Cerebellar cortex (tissue), 1 donor: ENCODE results near the gene SEC11A.
"Not testable (repeated sequence)": the region's sequence is repeated elsewhere in the genome, so short reads cannot be mapped to it uniquely, and the experiment has no call there.

ENCODE experiments used
- DNase-seq: peaks from one replicate; pipeline ENCODE4 v3.0.0-alpha.2; 2015; ENCODE audit warnings: low spot score

SEC11A gene

DNA sequence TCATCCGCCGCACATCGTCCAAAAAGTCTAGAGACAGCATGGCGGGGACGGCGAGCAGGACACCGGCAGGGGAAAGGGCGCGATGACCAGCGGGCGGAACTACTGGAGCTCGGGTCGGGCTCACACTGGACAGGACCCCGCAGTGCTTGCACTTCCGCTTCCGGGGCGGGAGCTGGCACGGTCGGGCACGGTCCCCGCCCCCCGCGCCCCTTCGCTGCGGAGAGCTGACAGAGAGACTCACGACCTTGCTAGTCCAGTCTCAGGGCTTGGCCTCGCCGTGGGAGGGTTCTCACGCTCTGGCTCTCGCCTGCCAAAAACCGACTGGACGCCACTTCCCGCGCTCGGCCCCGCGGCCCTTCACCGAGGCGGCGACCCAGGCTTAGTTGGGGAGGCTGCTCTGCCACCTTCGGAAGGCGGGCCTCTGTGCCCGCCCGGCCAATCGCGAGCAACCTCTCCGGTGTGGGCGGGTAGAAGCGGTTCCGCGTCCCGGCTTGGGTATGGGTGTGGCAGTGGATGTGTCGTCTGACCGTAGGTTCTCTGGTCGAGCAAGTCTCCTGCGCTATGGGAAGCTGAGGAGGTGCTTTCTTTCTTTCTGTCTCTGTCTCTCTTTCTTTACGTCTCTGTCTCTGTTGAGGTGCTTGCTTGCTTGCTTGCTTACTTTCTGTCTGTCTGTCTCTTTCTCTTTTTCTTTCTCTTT lies at the start of gene SEC11A:
Gene SEC11A, minus strand, starts transcription at position 104 of the 697 bp plus-strand sequence. Its CDS starts 64 bp downstream, at position 40.
- peak; percentile 96 for DNase-seq

DNA sequence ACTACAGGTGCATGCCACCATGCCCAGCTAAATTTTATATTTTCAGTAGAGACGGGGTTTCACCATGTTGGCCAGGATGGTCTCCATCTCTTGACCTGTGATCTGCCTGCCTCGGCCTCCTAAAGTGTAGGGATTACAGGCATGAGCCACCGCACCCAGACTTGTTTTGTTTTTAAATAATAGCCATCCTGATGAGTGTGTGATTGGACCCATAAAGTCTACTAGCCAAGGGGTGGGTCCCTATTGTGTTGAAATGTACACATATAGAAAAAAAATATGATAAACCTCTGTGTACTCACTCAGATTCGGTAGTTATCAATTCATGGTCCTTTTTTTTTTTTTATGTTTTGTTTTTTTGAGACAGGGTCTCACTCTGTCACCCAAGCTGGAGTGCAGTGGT lies 49.7 kb upstream of the SEC11A start:
- DNase-seq: no peak

DNA sequence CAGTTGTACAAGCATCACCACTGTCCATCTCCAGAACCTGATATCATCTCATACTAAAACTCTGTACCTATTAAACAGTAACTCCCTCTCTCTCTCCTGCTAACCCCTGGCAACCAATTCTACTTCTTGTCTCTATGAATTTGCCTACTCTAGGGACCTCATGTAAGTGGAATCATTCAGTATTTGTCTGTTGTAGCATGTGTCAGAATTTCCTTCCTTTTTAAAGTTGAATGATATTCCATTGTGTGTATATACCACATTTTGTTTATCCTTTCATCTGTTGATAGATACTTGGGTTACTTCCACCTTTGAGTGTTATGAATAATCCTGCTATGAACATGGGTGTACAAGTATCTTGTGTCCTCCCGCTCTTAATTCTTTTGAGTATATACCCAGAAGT lies 49.0 kb upstream of the SEC11A start:
- DNase-seq: no peak

DNA sequence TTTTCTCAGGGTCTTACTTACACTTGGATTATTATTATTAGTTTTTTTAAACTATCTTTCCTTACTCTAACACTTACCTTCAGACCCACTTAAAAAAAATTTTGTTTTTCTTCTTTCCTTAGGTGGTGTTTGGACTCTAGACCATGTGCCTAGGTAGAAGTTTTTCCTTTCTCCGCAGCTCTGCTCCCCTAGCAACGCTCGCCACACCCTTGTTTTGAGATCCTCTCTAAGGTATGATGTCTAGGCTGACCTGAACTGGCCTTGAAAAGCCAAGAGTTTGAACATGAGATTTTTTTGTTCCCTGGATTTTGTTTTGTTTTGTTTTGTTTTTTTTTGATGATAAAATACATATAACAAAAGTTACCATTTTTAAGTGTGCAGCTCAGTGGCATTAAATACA lies 48.6 kb upstream of the SEC11A start:
- DNase-seq: no peak

DNA sequence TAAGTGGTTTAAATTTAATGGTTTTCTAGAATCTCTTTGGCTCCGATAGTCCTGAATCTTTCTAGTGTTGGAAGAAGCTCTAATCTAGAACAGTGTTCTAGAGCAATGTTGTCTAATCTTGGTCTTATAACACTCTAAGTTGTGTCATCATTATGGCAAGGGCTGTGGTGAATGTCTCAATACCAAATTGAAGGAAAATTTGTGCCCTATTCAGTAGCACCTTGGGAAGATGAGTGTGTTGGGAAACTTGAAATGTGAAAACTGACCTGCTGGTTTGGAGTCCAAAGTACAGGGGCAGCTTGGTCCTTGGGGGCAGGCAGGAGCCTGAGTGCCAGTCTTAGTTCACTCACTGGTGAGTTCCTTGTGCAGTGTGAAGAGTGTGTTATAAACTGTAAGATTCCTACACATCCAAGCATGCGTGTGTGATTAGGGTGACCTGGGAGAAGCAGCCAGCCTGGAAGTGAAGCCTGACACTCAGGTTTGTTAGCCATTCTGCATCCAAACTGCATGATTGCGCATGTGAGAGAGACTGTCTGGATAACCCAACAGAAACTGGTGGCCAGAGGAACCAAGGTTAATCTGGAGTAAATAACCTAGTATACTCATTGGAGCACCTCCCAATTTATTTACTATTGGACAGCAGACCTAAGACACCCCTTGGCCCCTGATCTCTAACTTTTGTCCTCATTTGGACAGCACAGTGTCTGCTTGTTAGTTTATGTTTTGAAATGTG lies 47.1 kb upstream of the SEC11A start:
- no peak for DNase-seq

DNA sequence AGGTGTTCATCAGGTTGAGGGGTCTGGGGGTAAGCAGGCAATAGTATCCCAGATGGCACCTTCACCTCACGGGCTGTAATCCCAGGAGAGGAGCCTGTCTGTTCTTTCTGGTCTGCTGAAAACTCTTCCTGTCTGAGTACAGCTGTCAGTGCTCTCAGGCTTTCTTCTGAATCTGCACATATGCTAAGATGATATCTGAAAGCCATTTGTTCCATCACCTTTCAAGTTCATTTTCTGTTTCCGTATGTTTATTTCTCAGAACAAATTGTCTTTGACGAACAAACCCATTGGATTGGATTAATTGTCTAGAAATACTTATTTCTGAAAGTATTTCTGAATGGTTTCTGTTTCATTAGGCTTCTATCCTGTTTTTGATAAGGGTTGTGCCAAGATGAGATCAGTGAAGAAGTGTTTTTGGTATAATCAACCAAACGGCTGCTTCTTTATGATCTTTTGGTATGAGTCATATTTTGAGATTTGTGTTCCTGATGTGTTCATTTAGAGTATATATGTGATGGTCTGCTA lies 45.7 kb upstream of the SEC11A start:
- DNase-seq: no peak

DNA sequence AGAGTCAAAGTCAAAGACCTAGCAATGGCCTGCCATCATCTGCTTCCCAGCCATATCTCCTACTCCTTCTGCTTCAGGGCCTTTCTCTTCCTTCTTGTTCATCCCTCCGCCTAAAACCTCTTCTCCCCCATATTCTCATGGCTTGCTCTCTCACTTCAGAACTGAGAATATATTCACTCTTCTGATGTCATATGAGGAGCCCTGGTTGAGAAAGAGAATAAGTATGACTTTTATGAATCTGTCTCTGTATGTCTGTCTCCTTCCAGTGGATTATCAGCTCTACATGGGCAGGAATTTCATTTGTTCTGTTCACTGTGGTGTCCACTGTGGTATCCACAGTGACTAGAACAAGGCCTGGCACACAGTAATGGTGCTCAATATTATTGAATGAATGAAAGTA lies 44.3 kb upstream of the SEC11A start:
- DNase-seq: no peak

DNA sequence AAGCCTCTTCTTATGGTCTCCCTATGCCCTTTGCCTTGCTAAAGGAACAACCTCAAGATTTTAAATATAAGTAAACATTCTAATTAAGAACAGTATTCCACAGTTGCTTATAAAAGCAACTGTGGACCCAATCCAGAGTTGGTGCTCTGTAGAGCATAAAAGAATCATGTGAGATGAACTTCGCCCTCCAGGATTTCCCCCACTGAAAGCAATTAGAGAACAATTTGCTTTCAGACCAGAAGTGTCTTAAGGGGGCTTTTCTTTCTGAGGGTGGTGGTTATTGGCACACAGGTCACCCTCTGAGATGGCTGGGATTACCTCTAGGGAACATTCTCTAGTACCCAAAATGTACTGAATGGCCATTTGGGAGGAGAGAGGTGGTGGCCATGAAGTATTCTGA lies 43.1 kb upstream of the SEC11A start:
- no peak for DNase-seq

DNA sequence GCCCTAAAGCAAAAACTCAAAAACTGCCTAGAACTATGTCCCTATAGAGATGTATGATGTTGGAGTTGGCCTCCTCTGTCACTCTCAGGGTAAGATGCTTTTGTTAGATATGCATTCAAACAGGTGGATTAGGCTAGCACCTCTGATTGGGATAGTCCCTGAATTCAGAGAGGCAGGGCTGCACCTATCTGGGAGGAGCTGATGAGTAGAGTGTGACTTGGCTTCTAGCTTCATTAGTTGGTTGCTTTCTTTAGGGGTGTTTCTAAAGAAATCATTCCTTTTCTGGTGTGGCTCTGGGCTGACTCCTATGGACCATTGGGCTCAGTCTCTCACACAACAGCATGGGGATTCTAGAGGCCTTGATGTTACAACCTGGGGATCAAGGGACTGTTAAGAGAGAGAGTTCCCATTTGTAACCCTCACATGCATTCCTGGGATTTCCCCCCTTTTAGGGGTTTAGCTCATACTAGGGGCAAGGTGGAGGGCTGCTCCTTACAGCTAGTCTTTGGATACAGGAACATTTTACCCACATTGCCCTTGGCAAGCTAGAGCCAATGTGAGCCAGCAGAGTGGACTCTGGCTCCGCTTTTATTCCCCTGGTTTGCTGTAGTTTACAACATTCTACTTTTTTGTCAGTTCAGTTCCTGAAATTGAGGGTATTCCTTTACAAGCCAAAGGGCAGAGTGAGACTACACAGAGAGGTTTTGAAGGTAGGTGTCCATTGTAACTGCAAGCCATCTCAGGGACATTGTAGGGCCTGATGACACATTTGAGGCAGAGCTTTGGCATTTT lies 40.0 kb upstream of the SEC11A start:
- DNase-seq: no peak

DNA sequence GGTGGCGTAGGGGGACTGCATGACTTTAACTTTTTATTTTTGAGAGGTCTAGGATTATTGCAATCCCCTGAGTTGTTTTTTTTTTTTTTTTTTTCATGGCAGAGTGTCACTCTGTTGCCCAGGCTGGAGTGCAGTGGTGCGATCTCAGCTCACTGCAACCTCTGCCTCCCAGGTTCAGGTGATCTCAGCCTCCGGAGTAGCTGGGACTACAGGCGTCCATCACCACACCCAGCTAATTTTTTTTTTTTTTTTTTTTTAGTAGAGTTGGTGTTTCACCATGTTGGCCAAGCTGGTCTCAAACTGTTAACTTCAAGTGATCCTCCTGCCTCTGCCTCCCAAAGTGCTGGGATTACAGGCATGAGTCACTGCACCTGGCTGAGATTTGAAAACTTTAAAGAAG lies 39.0 kb upstream of the SEC11A start:
- not testable (repeated sequence) for DNase-seq

DNA sequence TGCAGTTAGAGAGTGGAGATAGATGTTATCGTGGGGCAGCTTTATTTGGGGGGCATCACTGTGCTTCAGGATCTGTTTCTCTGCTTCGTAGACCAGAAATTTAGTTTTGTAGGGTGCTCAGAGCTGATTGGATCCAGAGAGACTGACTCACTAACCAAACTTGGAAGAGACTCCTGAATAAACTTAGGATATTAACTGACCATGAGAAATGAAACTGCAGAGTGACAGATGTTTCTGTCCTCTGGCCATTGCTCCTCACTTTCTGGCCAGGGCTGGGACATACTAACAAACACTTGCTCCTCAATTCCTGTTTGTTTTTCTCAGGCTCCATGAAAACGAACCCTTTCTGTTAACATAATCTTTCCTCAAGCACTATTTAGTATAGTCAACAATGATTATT lies 36.8 kb upstream of the SEC11A start:
- DNase-seq: no peak

DNA sequence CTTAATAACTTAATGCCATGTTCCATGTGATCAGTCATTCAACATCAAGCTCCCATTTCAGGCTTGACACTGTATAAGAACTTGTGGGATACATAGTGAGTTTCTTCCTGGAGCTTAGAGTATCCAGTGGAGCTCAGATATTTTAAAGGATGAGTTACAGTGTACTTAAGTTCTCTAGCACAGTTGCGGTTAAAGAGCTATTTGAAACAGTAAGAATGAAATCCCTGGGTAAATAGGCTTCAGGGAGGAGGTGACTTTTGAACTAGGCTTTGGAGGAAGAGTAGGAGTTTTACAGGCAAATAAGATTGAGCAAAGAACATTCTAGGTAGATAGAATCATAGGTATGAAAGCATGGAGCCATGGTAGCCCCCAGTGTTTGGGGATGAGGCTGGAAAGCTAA lies 36.3 kb upstream of the SEC11A start:
- DNase-seq: no peak

DNA sequence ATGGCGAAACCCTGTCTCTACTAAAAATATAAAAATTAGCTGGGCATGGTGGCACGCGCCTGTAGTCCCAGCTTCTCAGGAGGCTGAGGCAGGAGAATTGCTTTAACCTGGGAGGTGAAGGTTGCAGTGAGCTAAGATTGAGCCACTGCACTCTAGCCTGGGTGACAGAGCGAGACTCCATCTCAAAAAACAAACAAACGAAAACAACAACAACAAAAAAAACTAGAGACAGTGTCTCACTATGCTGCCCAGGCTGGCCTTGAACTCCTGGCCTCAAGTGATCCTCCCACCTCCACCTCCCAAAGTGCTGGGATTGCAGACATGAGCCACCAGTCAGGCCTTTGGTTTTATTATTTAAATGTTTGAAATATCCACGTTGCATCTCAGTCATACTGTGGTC lies 35.8 kb upstream of the SEC11A start:
- DNase-seq: not testable (repeated sequence)

DNA sequence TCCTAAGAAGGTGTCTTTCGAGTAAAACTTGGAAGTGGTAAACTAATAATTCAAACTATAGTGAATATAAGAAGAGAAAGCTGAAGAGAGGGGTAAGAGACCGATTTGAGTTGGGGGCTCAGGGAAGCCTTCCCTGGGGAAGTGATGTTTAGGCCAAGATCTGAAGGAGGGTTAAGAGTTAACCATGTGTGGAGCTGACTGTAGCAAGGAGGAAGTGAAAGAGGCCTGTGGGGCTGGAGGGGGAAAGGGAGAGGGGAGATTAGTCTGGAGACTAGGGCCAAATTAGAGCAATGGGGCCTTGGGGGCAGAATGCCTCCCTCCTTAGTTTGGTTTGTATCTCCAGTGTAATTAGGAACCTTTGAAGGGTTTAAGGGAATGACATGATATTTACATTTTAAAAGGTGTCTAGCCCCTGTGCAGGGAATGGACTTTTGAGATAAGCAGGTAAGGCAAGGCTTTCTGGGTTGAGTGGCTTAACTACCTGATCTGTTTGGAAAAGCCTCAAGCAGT lies 34.7 kb upstream of the SEC11A start:
- DNase-seq: no peak

DNA sequence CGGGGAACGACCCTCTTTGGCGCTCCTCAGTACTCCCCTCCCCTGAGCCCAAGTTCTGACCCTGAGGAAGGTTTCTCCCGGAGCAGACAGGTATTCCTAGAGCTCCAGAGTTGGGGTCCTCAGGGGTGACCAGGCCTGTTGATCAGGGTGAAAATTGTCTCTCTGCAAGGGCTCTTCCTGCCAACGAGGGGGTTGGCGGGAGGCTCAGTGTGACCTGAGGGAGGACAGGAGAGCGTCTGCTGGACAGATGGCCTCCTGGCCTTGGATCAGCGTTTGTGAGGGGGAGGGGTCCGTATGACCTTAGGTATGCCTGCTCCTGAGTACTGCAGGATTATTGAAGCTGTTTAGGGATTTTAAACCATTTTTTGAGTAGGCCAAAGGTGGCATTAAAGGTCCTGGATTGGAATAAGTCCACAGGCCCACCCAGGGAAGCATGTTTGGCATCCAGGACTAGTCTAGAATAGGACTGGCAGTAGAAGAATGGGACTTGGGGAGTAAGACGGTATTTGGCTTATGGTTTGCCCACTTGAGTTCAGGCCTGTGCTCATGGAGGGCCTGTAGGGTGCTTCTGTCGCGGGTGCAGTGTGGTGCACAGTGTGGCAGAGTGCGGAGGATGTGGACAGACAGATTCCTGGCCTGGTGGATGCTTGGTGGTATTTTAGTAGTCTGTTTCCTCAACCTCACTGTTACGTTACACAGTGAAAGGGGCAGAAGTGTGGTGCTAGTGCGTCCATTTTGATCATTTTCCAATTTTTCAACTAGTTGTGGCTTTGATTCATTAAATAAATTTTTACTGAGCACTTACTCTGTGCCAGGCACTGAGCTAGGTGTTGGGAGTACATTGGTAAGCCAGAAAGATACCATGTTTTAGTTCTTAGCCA lies 33.4 kb upstream of the SEC11A start:
- DNase-seq: peak; percentile 60

DNA sequence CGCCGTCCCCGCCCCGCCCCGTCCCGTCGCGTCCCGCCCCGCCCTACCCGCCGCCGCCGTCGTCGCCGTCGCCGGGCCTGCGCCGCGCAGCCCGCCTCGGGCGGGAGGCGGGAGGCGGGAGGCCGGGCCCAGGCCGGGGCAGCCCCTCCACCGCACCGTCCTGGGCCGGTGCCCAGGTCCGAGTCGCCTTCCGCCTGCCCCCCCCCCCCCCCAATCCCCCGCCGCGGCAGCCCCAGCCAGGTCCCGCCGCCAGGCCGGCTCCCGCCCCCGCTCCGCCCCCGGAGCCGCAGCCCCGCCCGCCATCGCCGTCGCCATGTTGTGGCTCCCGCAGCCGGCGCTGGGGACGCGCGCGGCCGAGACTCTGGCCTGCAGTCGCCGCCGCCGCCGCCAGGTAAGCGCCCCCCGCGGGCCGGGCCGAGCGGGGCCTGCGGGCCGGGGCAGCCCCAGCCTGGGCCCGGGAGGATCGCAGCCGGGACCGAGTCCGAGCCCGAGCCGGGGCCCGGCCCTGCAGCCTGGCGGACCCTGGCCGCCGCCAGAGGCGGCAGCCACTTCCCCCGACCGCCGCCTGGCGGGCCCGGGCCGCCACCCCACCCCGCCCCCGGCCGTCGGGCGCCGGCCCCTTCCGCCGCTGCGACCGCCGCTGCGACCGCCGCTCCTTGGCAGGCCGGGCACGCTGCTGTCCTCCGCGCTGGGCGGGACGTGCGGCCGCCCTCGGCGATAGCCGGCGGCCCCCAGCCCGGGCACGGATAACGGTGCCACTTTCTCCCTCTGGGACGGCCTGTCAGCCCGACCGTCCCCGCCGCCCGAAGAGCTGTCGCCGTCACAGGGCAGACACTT lies 32.6 kb upstream of the SEC11A start, which contains the start of gene ZNF592:
Gene ZNF592, plus strand, starts transcription at position 319 of the 837 bp plus-strand sequence. CDS start 34,084 bp downstream, outside the sequence.
- DNase-seq: peak; percentile 63

DNA sequence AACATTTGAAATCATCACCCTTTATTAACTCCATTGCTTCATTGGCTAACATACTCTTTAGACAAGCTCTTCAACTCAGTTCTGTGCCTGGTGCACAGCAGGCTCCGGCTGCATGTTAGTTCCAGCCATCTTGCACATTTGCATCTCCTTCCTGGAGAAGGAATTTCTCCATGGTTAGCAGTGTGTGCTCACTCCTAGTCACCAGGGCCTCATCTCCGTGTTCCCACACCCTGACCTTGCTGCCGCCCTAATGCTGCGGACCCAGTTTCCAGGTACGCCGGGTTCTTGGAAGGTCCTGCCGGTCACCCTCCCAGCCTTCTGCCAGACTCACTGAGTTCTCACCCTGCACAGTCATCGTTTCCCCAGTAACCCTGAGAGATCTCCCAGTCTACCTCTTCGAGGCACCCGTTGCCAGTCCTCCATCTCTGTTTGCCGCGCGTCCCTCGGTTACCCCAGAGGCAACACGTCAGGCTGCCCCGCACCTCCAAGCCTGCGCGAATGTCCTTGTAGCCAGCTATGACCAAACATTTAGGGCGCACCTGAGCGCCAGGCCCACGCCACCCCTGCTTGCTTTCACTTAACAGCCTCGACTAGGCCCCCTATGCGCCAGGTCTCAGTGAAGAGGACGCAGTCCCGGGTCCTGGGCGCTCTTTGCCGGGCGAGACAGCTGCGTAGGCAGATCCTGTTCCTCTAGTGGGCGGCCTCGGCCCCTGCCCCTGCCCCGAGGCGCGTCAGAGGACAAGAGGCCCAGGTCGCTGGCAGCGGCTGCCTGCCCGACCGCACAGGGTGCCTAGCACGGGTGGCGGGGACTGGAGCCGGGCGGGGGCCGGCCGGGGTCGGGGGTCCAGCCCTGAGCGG lies 31.7 kb upstream of the SEC11A start:
- peak; percentile 64 for DNase-seq

DNA sequence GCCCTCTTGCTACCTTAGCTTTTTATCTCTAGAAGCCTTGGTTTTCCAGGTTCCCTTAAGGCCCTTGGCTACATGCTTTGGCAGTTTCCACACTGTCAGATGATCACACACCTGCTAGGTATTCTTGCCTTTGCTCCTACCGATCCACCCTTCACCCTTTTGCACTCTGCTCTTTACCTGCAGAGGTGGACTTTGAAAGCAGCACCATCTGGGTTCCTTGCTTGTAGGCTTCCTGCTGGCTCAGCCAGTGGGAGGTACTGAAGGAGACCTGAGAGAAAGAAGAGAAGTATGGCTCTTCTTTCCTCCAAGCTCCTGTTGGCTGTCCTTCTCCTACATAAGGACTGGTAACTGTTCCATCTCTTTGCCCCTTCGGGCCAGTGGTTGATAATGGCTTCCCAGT lies 25.2 kb upstream of the SEC11A start:
- no peak for DNase-seq

DNA sequence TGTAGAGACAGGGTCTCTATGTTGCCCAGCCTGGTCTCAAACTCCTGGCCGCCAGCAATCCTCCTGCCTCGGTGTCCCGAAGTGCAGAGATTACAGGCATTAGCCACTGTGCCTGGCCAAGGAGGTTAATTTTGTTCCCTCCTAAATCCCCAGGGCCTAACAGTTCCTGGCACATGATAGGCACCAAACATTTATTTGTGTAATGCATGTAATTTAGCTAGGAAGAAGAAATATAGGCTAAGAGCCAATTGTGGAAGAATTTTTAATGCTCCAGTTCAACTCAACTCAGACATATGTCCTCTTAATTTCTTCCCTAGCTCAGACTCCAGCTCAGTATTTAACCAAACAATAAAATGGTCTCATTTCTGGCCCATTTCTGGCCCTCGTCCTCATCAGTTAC lies 24.8 kb upstream of the SEC11A start:
- peak; percentile 75 for DNase-seq
